Measurements from ENCODE around the gene PRPF38A. TPM values are rescaled to one million over a fixed set of nuclear protein-coding genes. Genes with fewer than 3 reads are reported as not detected.

Gene PRPF38A
- total RNA-seq, 1 donor from 2014 or later: 61.9 TPM

DNA sequence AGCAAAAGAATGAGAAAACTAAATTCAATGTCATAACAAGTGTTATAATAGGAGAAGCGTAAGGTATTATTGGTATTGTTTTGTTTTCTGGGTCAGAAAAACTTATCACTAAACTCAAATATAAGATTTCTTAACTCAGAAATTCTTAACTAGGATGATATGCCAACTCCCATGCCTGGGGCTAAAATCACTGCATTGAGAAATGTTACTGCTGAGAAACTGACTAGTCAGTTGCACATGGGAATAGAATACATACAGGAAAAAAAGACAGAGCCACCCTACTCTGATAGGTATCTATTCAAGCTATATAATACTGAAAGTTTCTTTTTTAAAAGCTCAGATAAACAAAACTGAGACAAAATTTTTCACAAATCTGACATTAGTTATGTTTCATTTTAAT is 56.3 kb downstream of the PRPF38A start:
- H3K9me3 Mint-ChIP-seq (ENCODE audit: unreplicated experiment): no peaks in the 10 kb centered on the region
- peaks cover 1% of the 10 kb centered on the region for H3K27me3 Mint-ChIP-seq (ENCODE audit: unreplicated experiment)
- DNase-seq (ENCODE audit: low spot score): no peak
- H3K4me3 Mint-ChIP-seq (ENCODE audit: unreplicated experiment): no peak overlapping the region
- TF ChIP-seq, protein P1, sequence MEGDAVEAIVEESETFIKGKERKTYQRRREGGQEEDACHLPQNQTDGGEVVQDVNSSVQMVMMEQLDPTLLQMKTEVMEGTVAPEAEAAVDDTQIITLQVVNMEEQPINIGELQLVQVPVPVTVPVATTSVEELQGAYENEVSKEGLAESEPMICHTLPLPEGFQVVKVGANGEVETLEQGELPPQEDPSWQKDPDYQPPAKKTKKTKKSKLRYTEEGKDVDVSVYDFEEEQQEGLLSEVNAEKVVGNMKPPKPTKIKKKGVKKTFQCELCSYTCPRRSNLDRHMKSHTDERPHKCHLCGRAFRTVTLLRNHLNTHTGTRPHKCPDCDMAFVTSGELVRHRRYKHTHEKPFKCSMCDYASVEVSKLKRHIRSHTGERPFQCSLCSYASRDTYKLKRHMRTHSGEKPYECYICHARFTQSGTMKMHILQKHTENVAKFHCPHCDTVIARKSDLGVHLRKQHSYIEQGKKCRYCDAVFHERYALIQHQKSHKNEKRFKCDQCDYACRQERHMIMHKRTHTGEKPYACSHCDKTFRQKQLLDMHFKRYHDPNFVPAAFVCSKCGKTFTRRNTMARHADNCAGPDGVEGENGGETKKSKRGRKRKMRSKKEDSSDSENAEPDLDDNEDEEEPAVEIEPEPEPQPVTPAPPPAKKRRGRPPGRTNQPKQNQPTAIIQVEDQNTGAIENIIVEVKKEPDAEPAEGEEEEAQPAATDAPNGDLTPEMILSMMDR (IDR thresholded peaks at IDR 0.05; ENCODE audit: unreplicated experiment): no peak
- peaks cover 11% of the 10 kb centered on the region for H3K36me3 Mint-ChIP-seq (ENCODE audit: low read depth, unreplicated experiment)
- H3K4me1 Mint-ChIP-seq (ENCODE audit: unreplicated experiment): no peaks in the 10 kb centered on the region
- no peak overlapping the region for H3K27ac Mint-ChIP-seq (ENCODE audit: unreplicated experiment)

DNA sequence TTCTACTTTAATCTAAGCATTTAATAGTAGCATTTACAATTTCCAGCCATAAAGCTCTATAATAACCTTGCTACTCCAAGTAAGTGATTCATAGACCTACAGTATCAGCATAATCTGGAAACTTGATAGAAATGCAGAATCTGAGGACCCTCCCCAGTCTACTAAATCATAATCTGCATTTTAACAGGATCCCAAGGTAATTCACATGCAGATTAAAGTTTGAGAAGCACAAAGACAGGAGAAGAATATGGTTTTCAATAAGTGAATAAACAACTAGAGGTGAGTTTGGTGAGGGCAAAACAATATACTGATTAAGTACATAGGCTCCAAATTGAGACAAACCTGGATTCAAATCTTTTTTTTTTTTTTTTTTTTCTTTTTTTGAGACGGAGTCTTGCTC is 57.4 kb downstream of the PRPF38A start:
- Mint-ChIP-seq H3K9me3 (ENCODE audit: unreplicated experiment) (no peaks in the 10 kb centered on the region), H3K27me3 (ENCODE audit: unreplicated experiment) (peaks cover 1% of the 10 kb centered on the region), H3K36me3 (ENCODE audit: low read depth, unreplicated experiment) (peaks cover 4% of the 10 kb centered on the region), H3K4me1 (ENCODE audit: unreplicated experiment) (no peaks in the 10 kb centered on the region), H3K27ac (ENCODE audit: unreplicated experiment) (no peak overlapping the region), H3K4me3 (ENCODE audit: unreplicated experiment) (no peak overlapping the region)
- DNase-seq (ENCODE audit: low spot score): no peak
- TF ChIP-seq, protein P1 (IDR thresholded peaks at IDR 0.05; ENCODE audit: unreplicated experiment): no peak

DNA sequence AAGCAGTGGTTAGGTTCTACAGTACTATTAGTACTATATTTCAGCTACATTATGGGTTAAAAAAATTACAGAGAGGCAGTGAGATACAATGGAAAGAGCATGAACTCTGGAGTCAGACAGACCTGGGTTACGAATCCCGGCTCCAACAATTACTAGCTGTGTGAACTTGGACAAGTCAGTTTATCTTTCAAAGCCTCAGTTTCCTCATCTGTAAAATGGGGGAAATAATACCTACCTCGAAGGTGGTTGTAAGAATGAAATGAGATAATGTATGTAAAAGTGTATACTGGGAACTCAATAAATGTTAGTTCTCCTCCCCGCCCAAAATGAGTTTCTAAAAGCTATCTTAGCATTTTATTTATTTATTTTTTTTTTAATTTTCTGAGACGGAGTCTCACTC is 59.5 kb downstream of the PRPF38A start:
- no peak overlapping the region for H3K27ac Mint-ChIP-seq (ENCODE audit: unreplicated experiment)
- no peak overlapping the region for H3K4me3 Mint-ChIP-seq (ENCODE audit: unreplicated experiment)
- peaks cover 3% of the 10 kb centered on the region for H3K27me3 Mint-ChIP-seq (ENCODE audit: unreplicated experiment)
- H3K9me3 Mint-ChIP-seq (ENCODE audit: unreplicated experiment): no peaks in the 10 kb centered on the region
- TF ChIP-seq, protein P1 (IDR thresholded peaks at IDR 0.05; ENCODE audit: unreplicated experiment): no peak
- peaks cover 4% of the 10 kb centered on the region for H3K36me3 Mint-ChIP-seq (ENCODE audit: low read depth, unreplicated experiment)
- no peak for DNase-seq (ENCODE audit: low spot score)
- H3K4me1 Mint-ChIP-seq (ENCODE audit: unreplicated experiment): no peaks in the 10 kb centered on the region

DNA sequence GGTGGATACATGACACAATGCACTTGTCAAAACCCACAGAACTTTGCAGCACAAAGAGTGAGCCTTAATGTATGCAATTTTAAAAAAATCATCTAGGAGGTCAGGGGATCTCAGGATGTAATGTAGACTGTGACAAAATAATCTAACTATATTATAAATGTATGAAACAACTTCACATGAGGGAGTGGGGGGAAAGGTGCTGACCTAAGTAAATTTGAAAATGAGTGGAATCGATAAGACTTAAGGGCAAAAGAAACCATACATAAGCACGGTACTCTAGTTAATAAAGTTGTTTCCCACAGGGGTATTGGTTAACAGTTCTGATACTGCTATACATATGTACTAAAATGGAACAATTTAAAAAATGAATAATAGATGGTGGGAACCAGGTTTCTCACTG is 64.7 kb downstream of the PRPF38A start:
- TF ChIP-seq, protein P1 (IDR thresholded peaks at IDR 0.05; ENCODE audit: unreplicated experiment): no peak
- Mint-ChIP-seq H3K27me3 (ENCODE audit: unreplicated experiment) (peaks cover 1% of the 10 kb centered on the region), H3K27ac (ENCODE audit: unreplicated experiment) (no peak overlapping the region), H3K9me3 (ENCODE audit: unreplicated experiment) (no peaks in the 10 kb centered on the region), H3K36me3 (ENCODE audit: low read depth, unreplicated experiment) (peaks cover 11% of the 10 kb centered on the region), H3K4me1 (ENCODE audit: unreplicated experiment) (no peaks in the 10 kb centered on the region), H3K4me3 (ENCODE audit: unreplicated experiment) (no peak overlapping the region)
- no peak for DNase-seq (ENCODE audit: low spot score)

Other genes starting within 250 kb of the PRPF38A start
- gene CC2D1B, start 38.4 kb upstream of the PRPF38A start, total RNA-seq (ENCODE audit: unreplicated experiment): 43.1 TPM
- 4.9 TPM for gene ORC1, start 179 bp upstream of the PRPF38A start, total RNA-seq (ENCODE audit: unreplicated experiment)
- 78.5 TPM for gene TUT4, start 148.5 kb downstream of the PRPF38A start, total RNA-seq (ENCODE audit: unreplicated experiment)
- 59.4 TPM for gene GPX7, start 197.8 kb downstream of the PRPF38A start, total RNA-seq (ENCODE audit: unreplicated experiment)
- not detected for gene SHISAL2A, start 228.6 kb downstream of the PRPF38A start, total RNA-seq (ENCODE audit: unreplicated experiment)